GM21360 (cell line): ENCODE data around the gene HIF3A.

Source experiments
- ATAC-seq: cut with Tn5 transposase; IDR thresholded peaks from one replicate; pipeline ENCODE4 v1.9.1; 2021; ENCODE audit warnings: mild to moderate bottlenecking, moderate library complexity; ENCODE audit not compliant: unreplicated experiment

HIF3A gene

DNA sequence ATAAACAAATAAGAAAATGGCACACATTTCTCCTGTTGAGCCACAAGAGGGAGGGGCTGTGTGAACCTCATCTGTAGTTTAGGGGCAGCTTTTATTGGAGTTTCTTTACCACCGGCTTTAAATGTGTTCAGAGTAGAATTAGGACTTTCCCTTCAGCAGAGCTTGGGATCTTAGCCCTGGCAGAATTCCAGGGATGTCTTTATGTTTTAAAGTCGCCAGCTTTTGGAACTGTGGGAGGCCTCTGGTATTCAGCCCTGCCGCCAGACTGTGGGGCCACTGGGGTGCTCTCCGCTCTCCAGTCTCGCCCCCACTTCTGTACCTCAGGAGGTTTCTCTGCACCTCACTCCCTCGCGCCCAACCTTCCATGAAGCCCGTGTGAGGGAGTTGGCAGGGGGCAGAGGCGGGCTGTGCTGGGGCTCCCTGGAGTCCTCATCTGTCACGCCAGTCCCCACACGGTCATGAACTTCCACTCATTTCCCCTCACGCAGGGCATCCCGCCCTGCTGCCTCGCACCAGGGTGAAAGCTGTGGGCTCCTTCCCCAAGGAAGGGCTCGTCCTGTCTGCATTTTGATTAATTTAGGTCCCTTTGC lies 85.0 kb downstream of the HIF3A start:
- no peak for ATAC-seq

DNA sequence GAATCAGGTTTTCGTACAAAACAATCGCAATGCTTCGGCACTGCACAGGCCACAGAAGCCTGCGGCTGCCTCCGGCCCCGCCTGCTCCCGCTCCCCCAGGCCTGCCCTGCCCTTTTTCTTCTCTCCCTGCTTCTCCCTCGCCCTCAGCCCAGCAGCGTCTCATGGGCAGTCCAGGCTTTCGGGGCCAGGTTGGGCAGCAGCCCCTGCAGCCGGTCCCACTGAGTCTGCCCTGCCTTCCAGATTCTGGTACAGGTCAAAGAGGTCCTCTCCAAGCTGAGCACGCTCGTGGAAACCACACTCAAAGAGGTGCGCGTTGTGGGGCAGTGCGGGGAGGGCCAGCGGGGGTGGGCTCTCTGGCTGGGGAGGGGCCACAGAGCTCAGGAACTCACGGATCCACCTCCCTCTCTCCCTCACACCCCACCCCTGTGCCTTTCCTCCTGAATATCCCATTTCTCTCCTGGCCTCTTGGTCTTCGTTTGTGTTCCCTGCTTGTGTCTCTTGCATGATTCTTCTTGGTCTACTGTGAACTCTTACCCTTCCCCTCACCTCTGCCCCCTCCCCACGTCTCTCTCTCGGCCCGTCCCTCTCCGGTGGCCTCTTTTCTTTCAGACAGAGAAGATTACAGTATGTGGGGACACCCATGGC lies 86.5 kb downstream of the HIF3A start:
- no peak for ATAC-seq

- no peak for ATAC-seq
Measured at GRCh38 chr19:46383846-46384245, 87.0 kb downstream of the HIF3A start.

- ATAC-seq: no peak
Measured at GRCh38 chr19:46384396-46384795, 87.6 kb downstream of the HIF3A start.

GRCh38 chr19:46385636-46386035 lies 88.8 kb downstream of the HIF3A start:
- no peak for ATAC-seq

GRCh38 chr19:46386151-46386550 lies 89.3 kb downstream of the HIF3A start:
- ATAC-seq: no peak

DNA sequence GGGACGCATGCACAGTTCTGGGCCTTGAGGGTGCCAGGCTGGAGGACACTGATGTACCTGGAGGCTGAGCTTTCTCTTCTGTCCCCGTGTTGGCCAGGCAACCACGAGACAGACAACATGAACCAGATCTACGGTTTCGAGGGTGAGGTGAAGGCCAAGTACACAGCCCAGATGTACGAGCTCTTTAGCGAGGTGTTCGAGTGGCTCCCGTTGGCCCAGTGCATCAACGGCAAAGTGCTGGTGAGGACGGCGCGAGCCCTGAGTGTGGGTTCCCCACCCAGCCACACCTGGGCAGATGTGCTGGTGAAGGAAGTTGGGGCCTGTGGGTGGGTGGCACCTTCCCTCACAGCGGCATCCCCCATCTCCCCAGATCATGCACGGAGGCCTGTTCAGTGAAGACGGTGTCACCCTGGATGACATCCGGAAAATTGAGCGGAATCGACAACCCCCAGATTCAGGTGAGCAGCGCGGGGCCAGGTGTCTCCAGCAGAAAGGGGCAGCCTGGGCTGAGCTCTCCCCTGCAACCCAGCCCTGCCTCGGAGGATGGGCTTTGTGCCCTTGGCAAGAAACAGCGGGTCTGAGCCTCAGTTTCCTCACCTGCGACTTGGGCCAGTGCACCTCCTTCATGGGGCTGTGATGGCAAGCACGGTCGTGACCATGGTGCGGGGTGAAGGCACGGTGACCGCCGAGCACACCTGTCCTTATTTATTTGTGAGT lies 90.3 kb downstream of the HIF3A start:
- ATAC-seq: no peak

GRCh38 chr19:46387713-46388130 lies 90.9 kb downstream of the HIF3A start:
- no peak for ATAC-seq

- ATAC-seq: no peak
Measured at GRCh38 chr19:46388311-46389095, 91.7 kb downstream of the HIF3A start.

- ATAC-seq: no peak
Measured at GRCh38 chr19:46390121-46390858, 93.4 kb downstream of the HIF3A start.

- ATAC-seq: no peak
Measured at GRCh38 chr19:46390866-46391265, 94.0 kb downstream of the HIF3A start.

- ATAC-seq: no peak
Measured at GRCh38 chr19:46391296-46392251, 94.7 kb downstream of the HIF3A start.

- no peak for ATAC-seq
Measured at GRCh38 chr19:46392252-46392801, 95.5 kb downstream of the HIF3A start.

DNA sequence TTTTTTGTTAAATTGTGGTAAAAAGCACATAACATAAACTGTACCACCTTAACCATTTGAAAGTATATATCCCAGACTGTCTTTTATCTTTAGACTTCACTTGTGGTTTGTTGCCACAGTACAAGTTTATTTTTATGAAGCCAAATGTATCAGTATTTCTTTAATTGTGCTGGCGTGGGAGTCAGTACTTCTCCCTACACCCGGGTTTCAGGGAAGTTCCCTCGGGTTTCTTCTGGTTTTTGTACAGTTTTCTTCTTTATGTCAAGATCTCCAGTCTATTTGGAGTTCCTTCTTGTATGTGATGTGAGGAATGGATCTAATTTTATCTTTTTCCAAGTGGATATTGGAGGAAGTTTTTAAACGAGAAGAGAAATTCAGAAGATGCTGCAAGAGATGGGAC lies 96.0 kb downstream of the HIF3A start:
- ATAC-seq: no peak
